ENCODE results near the gene CDCA4.
A peak's percentile ranks its signal among the peaks of the same experiment; 100 is the strongest.
"Not testable (repeated sequence)": the region's sequence is repeated elsewhere in the genome, so short reads cannot be mapped to it uniquely, and the experiment has no call there.

The CDCA4 gene

DNA sequence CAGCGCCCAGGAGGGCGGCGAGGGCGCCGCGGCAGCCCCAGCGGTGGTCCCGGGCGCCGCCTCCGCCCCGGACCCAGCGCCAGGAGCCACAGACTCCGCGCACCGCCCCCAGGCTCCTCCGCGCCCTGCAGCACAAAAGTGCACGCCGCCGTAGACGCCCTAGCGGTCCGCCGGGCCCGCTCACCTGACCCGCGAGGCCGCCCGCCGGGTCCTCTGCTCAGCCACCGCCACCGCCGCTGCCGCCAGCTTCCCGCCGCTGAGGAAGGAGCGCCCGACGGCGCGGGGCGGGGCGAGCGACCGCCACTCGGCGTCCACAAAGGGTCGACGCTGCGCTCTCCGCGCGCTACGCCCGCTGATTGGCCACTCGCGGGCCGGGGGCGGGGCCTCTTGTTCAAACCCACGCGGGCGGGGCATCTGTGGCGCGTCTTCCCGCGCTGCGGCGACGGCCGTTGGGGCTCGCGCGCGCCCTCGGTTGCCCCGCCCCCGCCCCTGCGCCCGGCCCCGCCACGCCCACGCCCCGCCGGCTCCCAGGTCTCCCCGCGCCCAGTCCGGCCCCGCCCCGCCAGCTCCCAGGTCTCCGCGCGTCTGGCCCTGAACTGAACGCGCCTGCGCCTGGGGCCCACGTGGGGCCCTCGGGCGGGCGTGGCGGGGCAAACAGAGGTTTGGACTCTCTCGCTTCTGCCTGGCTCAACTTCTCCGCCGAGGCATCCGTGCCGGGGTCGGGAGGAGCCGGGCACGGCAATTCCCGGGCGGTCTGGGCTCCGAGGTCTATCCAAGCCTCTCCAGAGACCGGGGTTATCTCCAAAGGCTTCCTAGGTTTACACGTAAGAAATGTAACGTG lies at the start of gene CDCA4:
CDCA4 (minus strand) TSS at position 269 of the 841 bp plus-strand sequence. CDS start 9,154 bp downstream, outside the sequence.
- DNase-seq (ENCODE audit: low read depth in 2 of 2): peak; percentile 95 to 98

DNA sequence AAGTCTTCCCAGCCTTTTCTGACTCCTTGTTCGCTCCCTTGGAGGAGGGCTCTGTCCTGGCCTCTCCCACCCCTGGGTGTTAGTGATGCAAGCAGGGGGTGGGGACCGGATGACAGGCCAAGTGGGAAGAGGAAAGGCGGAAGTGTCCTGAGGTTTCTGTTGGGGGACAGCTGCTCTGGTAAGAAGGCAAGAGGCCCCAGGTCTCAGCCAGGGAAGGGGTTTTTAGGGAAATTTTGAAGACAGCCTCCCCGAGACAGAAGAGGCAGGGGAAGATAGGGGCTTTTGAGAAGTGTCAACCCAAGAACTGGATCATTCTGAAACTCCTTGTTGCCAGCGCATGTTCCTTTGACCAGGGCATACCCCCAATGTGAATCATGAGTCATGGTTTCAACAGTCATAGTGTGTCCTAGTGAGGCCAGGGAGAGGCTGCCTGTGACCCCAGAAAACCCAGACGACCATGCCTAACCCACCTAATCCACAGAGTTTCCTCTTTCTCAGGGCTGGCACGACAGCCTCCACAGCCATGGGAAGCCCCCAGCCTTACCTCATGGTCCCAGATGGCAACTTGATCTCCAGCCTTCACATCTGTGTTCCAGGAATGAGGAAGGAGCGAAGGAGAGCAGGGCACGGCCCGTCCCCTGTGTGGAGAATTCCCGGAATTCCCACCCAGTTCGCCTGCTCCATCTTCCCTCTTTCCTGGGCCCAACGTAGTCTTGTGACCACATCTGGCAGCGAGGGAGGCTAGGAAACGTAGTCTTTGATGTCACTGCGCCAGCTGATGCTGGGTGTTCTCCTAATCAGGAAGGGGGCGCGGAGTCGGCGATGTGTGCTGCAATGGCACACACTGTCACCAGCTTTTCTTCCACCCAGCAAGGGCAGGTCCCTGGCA lies 49.2 kb upstream of the CDCA4 start:
- DNase-seq (ENCODE audit: low read depth in 2 of 2): no peak

DNA sequence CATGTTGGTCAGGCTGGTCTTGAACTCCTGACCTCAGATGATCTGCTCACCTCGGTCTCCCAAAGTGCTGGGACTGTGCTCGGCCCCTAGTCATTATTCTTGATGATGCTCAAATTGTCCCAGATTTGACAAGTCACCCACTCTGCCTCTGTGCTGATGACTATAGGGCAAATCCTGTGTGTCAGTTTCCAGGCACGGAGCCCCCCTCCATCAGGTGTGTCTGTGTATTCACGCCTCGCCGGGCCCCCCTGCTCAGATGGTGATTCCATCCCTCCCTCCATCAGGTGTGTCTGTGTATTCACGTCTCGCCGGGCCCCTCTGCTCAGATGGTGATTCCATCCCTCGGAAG lies 48.6 kb upstream of the CDCA4 start:
- DNase-seq (ENCODE audit: low read depth in 2 of 2): no peak

DNA sequence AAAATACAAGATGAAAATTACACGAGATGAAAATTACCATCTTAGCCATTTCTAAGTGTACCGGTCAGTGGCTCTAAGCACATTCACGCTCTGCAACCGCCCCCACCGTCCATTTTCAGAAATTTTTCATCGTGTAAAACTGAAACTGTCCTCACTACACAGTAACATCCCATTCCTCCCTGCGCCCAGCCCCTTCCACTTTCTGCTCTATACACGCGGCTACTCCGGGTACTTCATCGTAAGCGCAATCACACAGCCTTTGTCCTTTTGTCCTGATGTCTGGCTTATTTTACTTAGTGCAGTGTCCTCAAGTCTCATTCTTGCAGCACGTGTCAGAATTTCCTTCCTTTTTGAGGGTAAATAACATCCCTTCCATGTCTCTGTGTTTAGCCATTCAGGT lies 47.9 kb upstream of the CDCA4 start:
- no peak for DNase-seq (ENCODE audit: low read depth in 2 of 2)

DNA sequence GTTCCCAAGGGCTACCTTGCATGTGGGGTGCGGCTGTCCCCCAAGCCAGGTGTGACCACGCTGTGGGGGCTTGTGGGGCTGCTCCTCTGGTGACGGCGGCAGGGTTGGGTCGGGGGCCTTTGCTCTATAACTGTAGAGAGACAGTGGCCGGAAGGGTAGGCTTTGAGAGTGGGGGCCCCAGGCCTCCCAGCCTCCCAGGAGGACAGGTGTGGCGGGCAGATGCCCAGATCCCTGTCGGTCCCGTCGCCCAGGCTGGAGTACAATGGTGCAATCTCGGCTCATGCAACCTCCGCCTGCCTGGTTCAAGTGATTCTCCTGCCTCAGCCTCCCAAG lies 47.1 kb upstream of the CDCA4 start:
- DNase-seq (ENCODE audit: low read depth in 2 of 2): no peak

- no peak for DNase-seq (ENCODE audit: low read depth in 2 of 2)
Measured at GRCh38 chr14:105067140-105067968, 46.5 kb upstream of the CDCA4 start.

DNA sequence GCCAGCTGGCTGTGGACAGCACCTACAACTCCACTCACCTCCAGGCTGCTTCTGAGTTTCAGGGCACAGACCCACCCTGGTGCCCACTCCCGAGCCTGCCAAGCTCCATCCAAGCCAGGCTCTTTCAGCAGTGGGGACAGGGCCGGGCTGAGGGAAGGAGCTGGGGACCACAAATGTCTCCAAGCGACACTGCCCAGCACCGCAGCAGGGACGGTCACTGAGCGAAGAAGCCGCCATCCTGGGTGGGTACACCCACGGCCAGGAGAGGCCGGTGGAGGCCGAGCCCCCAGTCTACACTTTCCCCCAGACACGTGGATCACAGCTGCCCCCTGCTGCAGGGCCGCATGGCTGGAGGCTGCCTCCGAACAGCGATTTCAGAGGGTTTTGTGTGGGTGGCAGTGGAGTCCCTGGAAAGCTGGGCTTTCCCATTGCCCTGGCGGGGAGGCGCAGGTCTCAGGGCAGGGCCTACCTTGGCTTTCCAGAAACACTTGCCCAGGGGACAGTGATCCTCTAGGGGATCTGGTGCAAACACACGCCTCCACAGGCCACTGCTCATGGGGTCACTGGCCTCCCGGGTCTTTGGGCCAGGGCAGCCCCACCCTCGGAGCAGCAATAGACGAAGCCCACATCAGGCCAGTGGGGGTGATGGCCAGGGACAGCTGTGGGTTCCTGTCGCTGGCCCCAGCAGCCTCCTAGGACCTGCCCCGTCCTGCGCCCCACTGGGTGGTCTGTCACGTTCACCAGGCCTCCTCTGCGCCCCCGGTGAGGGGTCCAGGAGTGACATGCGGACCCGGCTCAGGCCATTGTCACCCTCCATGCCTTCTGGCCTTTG lies 45.6 kb upstream of the CDCA4 start:
- DNase-seq (ENCODE audit: low read depth in 2 of 2): no peak

- DNase-seq (ENCODE audit: low read depth in 2 of 2): peak; percentile 74 to 84
Measured at GRCh38 chr14:105065280-105066228, 44.7 kb upstream of the CDCA4 start, which contains the start of gene GPR132. GPR132 (minus strand) TSS chr14:105065430; CDS start chr14:105055420, 10,010 bp downstream.

- DNase-seq (ENCODE audit: low read depth in 2 of 2): no peak
Measured at GRCh38 chr14:105064721-105065143, 43.8 kb upstream of the CDCA4 start.

- DNase-seq (ENCODE audit: low read depth in 2 of 2): no peak
Measured at GRCh38 chr14:105064001-105064400, 43.1 kb upstream of the CDCA4 start.

- DNase-seq (ENCODE audit: low read depth in 2 of 2): not testable (repeated sequence)
Measured at GRCh38 chr14:105063506-105063905, 42.6 kb upstream of the CDCA4 start.

DNA sequence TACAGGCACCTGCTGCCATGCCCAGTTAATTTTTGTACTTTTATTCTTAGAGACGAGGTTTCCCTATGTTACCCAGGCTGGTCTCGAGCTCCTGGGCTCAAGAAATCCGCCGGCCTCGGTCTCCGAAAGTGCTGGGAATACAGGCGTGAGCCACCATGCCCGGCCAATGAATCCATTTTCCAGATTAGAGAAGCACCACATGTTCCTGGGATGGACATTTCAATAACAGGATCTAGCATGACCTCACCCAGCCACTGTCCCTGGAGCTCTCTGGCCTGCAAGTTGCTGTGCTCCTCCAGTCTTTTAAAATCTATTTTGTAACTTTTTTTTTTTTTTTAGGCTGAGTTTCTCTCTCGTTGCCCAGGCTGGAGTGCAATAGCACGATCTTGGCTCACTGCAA lies 42.2 kb upstream of the CDCA4 start:
- DNase-seq (ENCODE audit: low read depth in 2 of 2): no peak

DNA sequence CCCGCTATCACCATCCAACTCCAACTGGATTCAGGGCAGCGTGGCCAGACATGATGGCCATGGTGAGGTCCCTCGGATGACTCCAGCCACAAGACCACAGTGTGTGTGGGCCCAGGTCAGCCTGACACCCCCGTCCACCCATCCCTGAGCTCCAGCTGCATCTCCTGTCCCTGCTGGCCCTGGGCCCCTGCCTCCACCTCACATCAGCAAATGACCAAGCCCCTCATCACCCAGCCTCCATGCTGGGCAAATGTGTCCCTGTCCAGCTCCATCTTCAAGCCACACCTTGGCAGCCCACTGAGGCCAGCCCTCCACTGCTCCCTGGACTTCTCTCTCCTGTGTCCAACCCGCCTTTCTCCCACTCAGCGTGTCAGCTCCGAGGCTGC lies 41.2 kb upstream of the CDCA4 start:
- no peak for DNase-seq (ENCODE audit: low read depth in 2 of 2)

- no peak for DNase-seq (ENCODE audit: low read depth in 2 of 2)
Measured at GRCh38 chr14:105061428-105062047, 40.7 kb upstream of the CDCA4 start.

GRCh38 chr14:105060751-105061427 lies 40.0 kb upstream of the CDCA4 start:
- DNase-seq (ENCODE audit: low read depth in 2 of 2): no peak

- no peak for DNase-seq (ENCODE audit: low read depth in 2 of 2)
Measured at GRCh38 chr14:105059925-105060565, 39.2 kb upstream of the CDCA4 start.

GRCh38 chr14:105059035-105059924 lies 38.4 kb upstream of the CDCA4 start:
- DNase-seq (ENCODE audit: low read depth in 2 of 2): no peak
